NCI-H526 treated with DMSO at 0.1 percent for 48 hours (cell line): ENCODE results near the gene CEP126.

Source experiments
- DNase-seq: peaks from one replicate; lab custom pipeline; 2025; lab: John Stamatoyannopoulos, UW

CEP126 gene

GRCh38 chr11:101914738-101915426, at the start of gene CEP126:
TSS of gene CEP126 (plus strand) at chr11:101915010. CDS start at chr11:101915285, 275 bp downstream.
- peak; percentile 97 for DNase-seq

- no peak for DNase-seq
Measured at GRCh38 chr11:101866619-101867491, 48.0 kb upstream of the CEP126 start.

GRCh38 chr11:101867951-101868350, 46.9 kb upstream of the CEP126 start:
- DNase-seq, result no peak

- DNase-seq, result no peak
Measured at GRCh38 chr11:101870510-101870909, 44.3 kb upstream of the CEP126 start.

GRCh38 chr11:101872171-101872882, 42.5 kb upstream of the CEP126 start:
- DNase-seq, result no peak

GRCh38 chr11:101880222-101880621, 34.6 kb upstream of the CEP126 start:
- DNase-seq, result peak; percentile 68

GRCh38 chr11:101881586-101881985, 33.2 kb upstream of the CEP126 start:
- no peak for DNase-seq

- no peak for DNase-seq
Measured at GRCh38 chr11:101885631-101886030, 29.2 kb upstream of the CEP126 start.

GRCh38 chr11:101889767-101890166, 25.0 kb upstream of the CEP126 start:
- no peak for DNase-seq

GRCh38 chr11:101894505-101894904, 20.3 kb upstream of the CEP126 start:
- DNase-seq, result no peak

- no peak for DNase-seq
Measured at GRCh38 chr11:101907815-101908214, 7.0 kb upstream of the CEP126 start.

- DNase-seq, result no peak
Measured at GRCh38 chr11:101909087-101909486, 5.7 kb upstream of the CEP126 start.

- no peak for DNase-seq
Measured at GRCh38 chr11:101912823-101913284, 2.0 kb upstream of the CEP126 start.

- DNase-seq, result no peak
Measured at GRCh38 chr11:101913656-101914055, 1.2 kb upstream of the CEP126 start.

GRCh38 chr11:101914341-101914737, 471 bp upstream of the CEP126 start:
- no peak for DNase-seq

GRCh38 chr11:101915791-101916291, 1.0 kb downstream of the CEP126 start:
- peak; percentile 71 for DNase-seq

GRCh38 chr11:101916422-101916821, 1.6 kb downstream of the CEP126 start, which contains the start of gene ANGPTL5:
TSS of gene ANGPTL5 (minus strand) at chr11:101916522. CDS start at chr11:101907909, 8,613 bp downstream.
- DNase-seq, result no peak

GRCh38 chr11:101917226-101917625, 2.4 kb downstream of the CEP126 start:
- DNase-seq, result peak; percentile 31

- no peak for DNase-seq
Measured at GRCh38 chr11:101920992-101921391, 6.2 kb downstream of the CEP126 start.

- DNase-seq, result peak; percentile 79
Measured at GRCh38 chr11:101923554-101923953, 8.7 kb downstream of the CEP126 start.

- no peak for DNase-seq
Measured at GRCh38 chr11:101929294-101929915, 14.6 kb downstream of the CEP126 start.

GRCh38 chr11:101931692-101932091, 16.9 kb downstream of the CEP126 start:
- DNase-seq, result no peak
